HepG2 (cell line): ENCODE measurements around the gene ZFX. TPM values are rescaled to one million over a fixed set of nuclear protein-coding genes. Genes with fewer than 3 reads are reported as not detected.

Experiments
- CHCHD3 ChIP-seq: sonication (generic); formaldehyde crosslinking; IDR thresholded peaks from 2 replicates; pipeline ENCODE4 v1.8.0; 2022; ENCODE audit warnings: mild to moderate bottlenecking, missing genetic modification reagents, moderate library complexity
- IRF2 ChIP-seq: IDR thresholded peaks from 2 replicates; pipeline ENCODE4 v1.6.1; 2018; ENCODE audit warnings: missing genetic modification reagents, missing compliant biosample characterization
- JUND ChIP-seq: sonication (generic); formaldehyde crosslinking; IDR thresholded peaks from 2 replicates; pipeline ENCODE4 v1.8.0; 2022; ENCODE audit warnings: mild to moderate bottlenecking, missing genetic modification reagents
- MED1 ChIP-seq: sonication (generic); formaldehyde crosslinking; IDR thresholded peaks from 2 replicates; pipeline ENCODE4 v1.4.0; 2020; ENCODE audit warnings: missing genetic modification reagents
- NCOR1 ChIP-seq: fragments of 200-600 bp; sonication (generic); IDR thresholded peaks from 2 replicates; pipeline ENCODE4 v1.7.0; 2017; ENCODE audit warnings: antibody characterized with exemption, low read length, borderline replicate concordance
- ONECUT2 ChIP-seq: sonication (generic); formaldehyde crosslinking; IDR thresholded peaks from 2 replicates; pipeline ENCODE4 v1.4.0; 2020; ENCODE audit warnings: missing genetic modification reagents
- PCBP1 ChIP-seq: fragments of 200-400 bp; formaldehyde crosslinking; IDR thresholded peaks from 2 replicates; pipeline ENCODE4 v1.6.1; 2017; ENCODE audit warnings: mild to moderate bottlenecking, low read depth, low read length, borderline replicate concordance
- POLR2A ChIP-seq, 2 experiments: IDR thresholded peaks; 2 replicates each; pipeline ENCODE4 v1.6.1; 2011; ENCODE audit warnings: low read depth in 2 of 2, low read length in 2 of 2, mild to moderate bottlenecking in 1 of 2, moderate library complexity in 1 of 2; ENCODE audit not compliant: insufficient read depth in 1 of 2
- RBFOX2 ChIP-seq: fragments of 200-400 bp; formaldehyde crosslinking; IDR thresholded peaks from 2 replicates; pipeline ENCODE4 v1.6.1; 2017; ENCODE audit warnings: low read depth, mild to moderate bottlenecking, low read length
- SATB2 ChIP-seq: sonication (generic); formaldehyde crosslinking; IDR thresholded peaks from 2 replicates; pipeline ENCODE4 v1.5.0; 2020; ENCODE audit warnings: missing genetic modification reagents
- TARDBP ChIP-seq: sonication (generic); formaldehyde crosslinking; IDR thresholded peaks from 2 replicates; pipeline ENCODE4 v1.8.0; 2022; ENCODE audit warnings: mild to moderate bottlenecking, missing genetic modification reagents
- WIZ ChIP-seq: sonication (generic); formaldehyde crosslinking; IDR thresholded peaks from 2 replicates; pipeline ENCODE4 v1.5.1; 2020; ENCODE audit warnings: mild to moderate bottlenecking, missing genetic modification reagents
- ZFP36 ChIP-seq: fragments of 150-350 bp; IDR thresholded peaks from 2 replicates; pipeline ENCODE4 v1.6.1; 2018; ENCODE audit warnings: borderline replicate concordance, low read length, low read depth; ENCODE audit not compliant: partially characterized antibody
- ZNF20 ChIP-seq: sonication (generic); formaldehyde crosslinking; IDR thresholded peaks from 2 replicates; pipeline ENCODE4 v1.4.0; 2020; ENCODE audit warnings: mild to moderate bottlenecking, moderate library complexity, missing genetic modification reagents
- ZNF317 ChIP-seq: sonication (generic); formaldehyde crosslinking; IDR thresholded peaks from 2 replicates; pipeline ENCODE4 v1.5.0; 2020; ENCODE audit warnings: mild to moderate bottlenecking, missing genetic modification reagents
- ZNF382 ChIP-seq: sonication (generic); formaldehyde crosslinking; IDR thresholded peaks from 2 replicates; pipeline ENCODE4 v1.5.0; 2020; ENCODE audit warnings: missing genetic modification reagents, mild to moderate bottlenecking, borderline replicate concordance
- ZNF746 ChIP-seq: sonication (generic); formaldehyde crosslinking; IDR thresholded peaks from 2 replicates; pipeline ENCODE4 v1.8.0; 2022; ENCODE audit warnings: mild to moderate bottlenecking, missing genetic modification reagents
- polyA plus RNA-seq, 8 experiments: library from polyadenylated mRNA; depleted of rRNA in 3 of 8; stranded (reverse) in 7 of 8; unstranded in 1 of 8; fragments of >200 nt; fragmentation: Illumina TruSeq in 4 of 8; extraction: Trizol in 4 of 8; gene quantifications; 2 replicates each; pipeline versions ENCODE4 v1.2.1 to v1.2.3, GENCODE V29; 2011 to 2016; ENCODE audit warnings: low read depth in 4 of 8, missing spikeins in 1 of 8, mixed read lengths in 1 of 8; ENCODE audit not compliant: insufficient read depth in 1 of 8
- total RNA-seq, 5 experiments: library from RNA; depleted of rRNA; stranded (reverse); fragments of >200 nt; fragmentation: Illumina TruSeq; extraction: Trizol; gene quantifications; 2 replicates each; pipeline ENCODE4 v1.2.3, GENCODE V29; 2016; ENCODE audit warnings: low read depth in 1 of 5
- TF ChIP-seq, protein P1 (sequence below): sonication (generic); formaldehyde crosslinking; IDR thresholded peaks from 2 replicates; pipeline ENCODE4 v1.5.0; 2020; ENCODE audit warnings: missing genetic modification reagents
- TF ChIP-seq, protein P2 (sequence below): sonication (generic); formaldehyde crosslinking; IDR thresholded peaks from 2 replicates; pipeline ENCODE4 v1.8.1; 2022; ENCODE audit warnings: mild to moderate bottlenecking, missing genetic modification reagents
- TF ChIP-seq, protein P3 (sequence below): sonication (generic); formaldehyde crosslinking; IDR thresholded peaks from 2 replicates; pipeline ENCODE4 v1.4.0; 2020; ENCODE audit warnings: missing genetic modification reagents
- TF ChIP-seq, protein P4 (sequence below): sonication (generic); formaldehyde crosslinking; IDR thresholded peaks from 2 replicates; pipeline ENCODE4 v1.8.1; 2023; ENCODE audit warnings: mild to moderate bottlenecking, missing genetic modification reagents
- TF ChIP-seq, protein P5 (sequence below): sonication (generic); formaldehyde crosslinking; conservative IDR thresholded peaks from 2 replicates; pipeline ENCODE4 v1.4.0; 2020; ENCODE audit warnings: mild to moderate bottlenecking, missing genetic modification reagents, moderate library complexity

Gene ZFX
- total and polyA plus RNA-seq, 2 of the 13 experiments (the other 11 are each of a cell fraction or from before 2014, with no cell fraction given) = 13.8 to 37.3 TPM

DNA sequence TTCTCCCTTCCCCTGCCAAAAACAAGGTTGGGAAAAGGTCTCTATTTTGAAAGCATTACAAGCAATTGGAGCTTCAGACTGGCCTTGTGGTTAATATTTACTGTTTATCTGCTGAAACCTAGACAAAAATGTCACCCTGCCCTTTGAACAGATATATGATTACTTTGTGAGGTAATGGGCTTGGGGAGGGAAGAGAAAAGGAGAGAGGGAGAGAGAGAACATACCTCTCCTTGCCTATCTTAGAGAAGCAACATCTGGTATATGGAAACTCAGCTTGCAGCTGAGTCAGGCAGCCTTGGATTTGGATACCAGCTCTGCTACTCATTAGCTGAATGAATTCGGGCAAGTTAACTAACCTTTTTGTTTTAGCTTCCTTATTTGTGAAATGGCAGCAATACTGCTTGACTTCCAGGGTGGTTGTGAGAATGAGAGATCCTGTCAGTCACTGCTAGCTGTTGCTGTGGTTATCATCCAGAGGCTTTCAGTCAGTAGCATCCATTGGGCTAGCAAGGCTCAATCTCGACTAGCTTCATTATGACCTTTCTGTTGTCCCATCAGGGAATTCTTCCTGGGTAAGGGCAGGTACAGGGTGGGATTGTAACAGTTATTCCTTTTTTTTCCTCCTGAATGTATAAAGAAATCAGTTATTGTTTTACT is 41.1 kb downstream of the ZFX start (continued):
- TF ChIP-seq, protein P1, sequence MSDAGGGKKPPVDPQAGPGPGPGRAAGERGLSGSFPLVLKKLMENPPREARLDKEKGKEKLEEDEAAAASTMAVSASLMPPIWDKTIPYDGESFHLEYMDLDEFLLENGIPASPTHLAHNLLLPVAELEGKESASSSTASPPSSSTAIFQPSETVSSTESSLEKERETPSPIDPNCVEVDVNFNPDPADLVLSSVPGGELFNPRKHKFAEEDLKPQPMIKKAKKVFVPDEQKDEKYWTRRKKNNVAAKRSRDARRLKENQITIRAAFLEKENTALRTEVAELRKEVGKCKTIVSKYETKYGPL (CRISPR knock-in tag) = no peak
- TF ChIP-seq CHCHD3 (CRISPR knock-in tag) (no peak), POLR2A (IDR thresholded peaks at IDR 0.05; ENCODE audit: insufficient read depth in 1 of 2, low read depth in 2 of 2, low read length in 2 of 2) (peak; percentile 73 to 74), ONECUT2 (CRISPR knock-in tag) (peak; percentile 68), JUND (0 out of 2 replicates have a peak, but pooled peaks have one; percentile 13), WIZ (CRISPR knock-in tag) (no peak), TARDBP (CRISPR knock-in tag) (0 out of 2 replicates have a peak, but pooled peaks have one; percentile 47), MED1 (CRISPR knock-in tag) (peak; percentile 90), ZNF20 (CRISPR knock-in tag) (no peak), ZNF382 (CRISPR knock-in tag) (no peak), PCBP1 (no peak), ZFP36 (no peak), ZNF746 (no peak; the same call in 1 of the 2 replicates), NCOR1 (peak; percentile 74; the same call in 1 of the 2 replicates), RBFOX2 (peak; percentile 62), IRF2 (CRISPR knock-in tag) (0 out of 2 replicates have a peak, but pooled peaks have one; percentile 19), SATB2 (CRISPR knock-in tag) (no peak), ZNF317 (CRISPR knock-in tag) (no peak)
- TF ChIP-seq, protein P2, sequence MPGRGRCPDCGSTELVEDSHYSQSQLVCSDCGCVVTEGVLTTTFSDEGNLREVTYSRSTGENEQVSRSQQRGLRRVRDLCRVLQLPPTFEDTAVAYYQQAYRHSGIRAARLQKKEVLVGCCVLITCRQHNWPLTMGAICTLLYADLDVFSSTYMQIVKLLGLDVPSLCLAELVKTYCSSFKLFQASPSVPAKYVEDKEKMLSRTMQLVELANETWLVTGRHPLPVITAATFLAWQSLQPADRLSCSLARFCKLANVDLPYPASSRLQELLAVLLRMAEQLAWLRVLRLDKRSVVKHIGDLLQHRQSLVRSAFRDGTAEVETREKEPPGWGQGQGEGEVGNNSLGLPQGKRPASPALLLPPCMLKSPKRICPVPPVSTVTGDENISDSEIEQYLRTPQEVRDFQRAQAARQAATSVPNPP (CRISPR knock-in tag) = no peak
- TF ChIP-seq, protein P3, sequence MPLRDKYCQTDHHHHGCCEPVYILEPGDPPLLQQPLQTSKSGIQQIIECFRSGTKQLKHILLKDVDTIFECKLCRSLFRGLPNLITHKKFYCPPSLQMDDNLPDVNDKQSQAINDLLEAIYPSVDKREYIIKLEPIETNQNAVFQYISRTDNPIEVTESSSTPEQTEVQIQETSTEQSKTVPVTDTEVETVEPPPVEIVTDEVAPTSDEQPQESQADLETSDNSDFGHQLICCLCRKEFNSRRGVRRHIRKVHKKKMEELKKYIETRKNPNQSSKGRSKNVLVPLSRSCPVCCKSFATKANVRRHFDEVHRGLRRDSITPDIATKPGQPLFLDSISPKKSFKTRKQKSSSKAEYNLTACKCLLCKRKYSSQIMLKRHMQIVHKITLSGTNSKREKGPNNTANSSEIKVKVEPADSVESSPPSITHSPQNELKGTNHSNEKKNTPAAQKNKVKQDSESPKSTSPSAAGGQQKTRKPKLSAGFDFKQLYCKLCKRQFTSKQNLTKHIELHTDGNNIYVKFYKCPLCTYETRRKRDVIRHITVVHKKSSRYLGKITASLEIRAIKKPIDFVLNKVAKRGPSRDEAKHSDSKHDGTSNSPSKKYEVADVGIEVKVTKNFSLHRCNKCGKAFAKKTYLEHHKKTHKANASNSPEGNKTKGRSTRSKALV = no peak
- TF ChIP-seq, protein P4, sequence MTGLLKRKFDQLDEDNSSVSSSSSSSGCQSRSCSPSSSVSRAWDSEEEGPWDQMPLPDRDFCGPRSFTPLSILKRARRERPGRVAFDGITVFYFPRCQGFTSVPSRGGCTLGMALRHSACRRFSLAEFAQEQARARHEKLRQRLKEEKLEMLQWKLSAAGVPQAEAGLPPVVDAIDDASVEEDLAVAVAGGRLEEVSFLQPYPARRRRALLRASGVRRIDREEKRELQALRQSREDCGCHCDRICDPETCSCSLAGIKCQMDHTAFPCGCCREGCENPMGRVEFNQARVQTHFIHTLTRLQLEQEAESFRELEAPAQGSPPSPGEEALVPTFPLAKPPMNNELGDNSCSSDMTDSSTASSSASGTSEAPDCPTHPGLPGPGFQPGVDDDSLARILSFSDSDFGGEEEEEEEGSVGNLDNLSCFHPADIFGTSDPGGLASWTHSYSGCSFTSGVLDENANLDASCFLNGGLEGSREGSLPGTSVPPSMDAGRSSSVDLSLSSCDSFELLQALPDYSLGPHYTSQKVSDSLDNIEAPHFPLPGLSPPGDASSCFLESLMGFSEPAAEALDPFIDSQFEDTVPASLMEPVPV (CRISPR knock-in tag) = no peak
- TF ChIP-seq, protein P5, sequence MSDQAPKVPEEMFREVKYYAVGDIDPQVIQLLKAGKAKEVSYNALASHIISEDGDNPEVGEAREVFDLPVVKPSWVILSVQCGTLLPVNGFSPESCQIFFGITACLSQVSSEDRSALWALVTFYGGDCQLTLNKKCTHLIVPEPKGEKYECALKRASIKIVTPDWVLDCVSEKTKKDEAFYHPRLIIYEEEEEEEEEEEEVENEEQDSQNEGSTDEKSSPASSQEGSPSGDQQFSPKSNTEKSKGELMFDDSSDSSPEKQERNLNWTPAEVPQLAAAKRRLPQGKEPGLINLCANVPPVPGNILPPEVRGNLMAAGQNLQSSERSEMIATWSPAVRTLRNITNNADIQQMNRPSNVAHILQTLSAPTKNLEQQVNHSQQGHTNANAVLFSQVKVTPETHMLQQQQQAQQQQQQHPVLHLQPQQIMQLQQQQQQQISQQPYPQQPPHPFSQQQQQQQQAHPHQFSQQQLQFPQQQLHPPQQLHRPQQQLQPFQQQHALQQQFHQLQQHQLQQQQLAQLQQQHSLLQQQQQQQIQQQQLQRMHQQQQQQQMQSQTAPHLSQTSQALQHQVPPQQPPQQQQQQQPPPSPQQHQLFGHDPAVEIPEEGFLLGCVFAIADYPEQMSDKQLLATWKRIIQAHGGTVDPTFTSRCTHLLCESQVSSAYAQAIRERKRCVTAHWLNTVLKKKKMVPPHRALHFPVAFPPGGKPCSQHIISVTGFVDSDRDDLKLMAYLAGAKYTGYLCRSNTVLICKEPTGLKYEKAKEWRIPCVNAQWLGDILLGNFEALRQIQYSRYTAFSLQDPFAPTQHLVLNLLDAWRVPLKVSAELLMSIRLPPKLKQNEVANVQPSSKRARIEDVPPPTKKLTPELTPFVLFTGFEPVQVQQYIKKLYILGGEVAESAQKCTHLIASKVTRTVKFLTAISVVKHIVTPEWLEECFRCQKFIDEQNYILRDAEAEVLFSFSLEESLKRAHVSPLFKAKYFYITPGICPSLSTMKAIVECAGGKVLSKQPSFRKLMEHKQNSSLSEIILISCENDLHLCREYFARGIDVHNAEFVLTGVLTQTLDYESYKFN (CRISPR knock-in tag) = peak; percentile 87
